ENCODE data around the gene OLFM4. TPM values are rescaled to one million over a fixed set of nuclear protein-coding genes. Genes with fewer than 3 reads are reported as not detected.

The OLFM4 gene
- total and polyA plus RNA-seq, 2 of the 8 experiments (the other 6 are each of a cell fraction or from before 2014, with no cell fraction given) = not detected

GRCh38 chr13:53050151-53050550 is 21.5 kb downstream of the OLFM4 start:
- H3K4me3 ChIP-seq (ENCODE audit: extremely low read depth in 1 of 4, insufficient read depth in 2 of 4, low read depth in 3 of 4, low read length in 4 of 4) = no peak overlapping the region
- DNase-seq (ENCODE audit: low read depth in 1 of 2, low spot score in 2 of 2) = no peak
- no peak overlapping the region for H2BK12ac ChIP-seq (ENCODE audit: low read depth, low read length)
- no peak overlapping the region for H3K4me2 ChIP-seq (ENCODE audit: insufficient read depth in 1 of 2, low read depth in 2 of 2, low read length in 2 of 2)
- no peak overlapping the region for H2BK20ac ChIP-seq (ENCODE audit: low read length)
- no peak overlapping the region for H2BK15ac ChIP-seq (ENCODE audit: low read length)
- no peak overlapping the region for H4K5ac ChIP-seq (ENCODE audit: insufficient read length, low read depth, low read length)
- H3K18ac ChIP-seq (ENCODE audit: extremely low read depth, low read length) = no peak overlapping the region
- H4K8ac ChIP-seq (ENCODE audit: extremely low read depth, insufficient read depth, low read length) = no peak overlapping the region
- no peaks in the 10 kb centered on the region for H3K79me1 ChIP-seq (ENCODE audit: low read depth, low read length)
- TF ChIP-seq RNF2 (IDR thresholded peaks at IDR 0.05; ENCODE audit: borderline replicate concordance, low read depth, low read length, missing control alignments, poor library complexity, severe bottlenecking) (no peak), ZNF274 (IDR thresholded peaks at IDR 0.05; ENCODE audit: borderline replicate concordance, extremely low read depth, low read length) (no peak)
- H3K4ac ChIP-seq (replicated peaks; ENCODE audit: insufficient read length, low read depth, low read length) = no peak overlapping the region
- H3K4me1 ChIP-seq (replicated peaks in 1 of 4; ENCODE audit: control insufficient read depth in 3 of 4, insufficient read depth in 4 of 4, low read length in 3 of 4) = no peaks in the 10 kb centered on the region
- no peak overlapping the region for H2AK5ac ChIP-seq (ENCODE audit: low read depth, low read length)
- H3K9me3 ChIP-seq (ENCODE audit: insufficient read depth in 2 of 2, low read depth in 1 of 2, low read length in 1 of 2) = 0 out of 4 replicates have a peak, but pooled peaks cover 0 to 2% of the 10 kb centered on the region in 2 experiments
- no peaks in the 10 kb centered on the region for H3K27me3 ChIP-seq (replicated peaks in 1 of 4; ENCODE audit: control insufficient read depth in 3 of 4, extremely low read depth in 1 of 4, insufficient read depth in 3 of 4, low read length in 3 of 4)
- no peak for FAIRE-seq
- no peaks in the 10 kb centered on the region for H4K20me1 ChIP-seq (replicated peaks in 1 of 2; ENCODE audit: control insufficient read depth in 1 of 2, insufficient read depth in 2 of 2, low read length in 2 of 2)
- no peak overlapping the region for H3K23ac ChIP-seq (ENCODE audit: insufficient read length)
- no peaks in the 10 kb centered on the region for H3K79me2 ChIP-seq (ENCODE audit: control insufficient read depth in 1 of 2, insufficient read depth in 2 of 2, low read length in 2 of 2)
- no peak overlapping the region for H3K27ac ChIP-seq (ENCODE audit: low read depth, low read length)
- no peak overlapping the region for H2BK5ac ChIP-seq (ENCODE audit: low read depth, low read length)
- CTCF ChIA-PET (ENCODE audit: partially characterized antibody) = no interaction called here
- POLR2A ChIA-PET (ENCODE audit: partially characterized antibody) = no interaction called here
- H2AFZ ChIP-seq (ENCODE audit: low read length) = no peak overlapping the region
- WGBS, 2 experiments (ENCODE audit: extremely low coverage in 1 of 2, insufficient coverage in 1 of 2, insufficient read length in 1 of 2, insufficient replicate concordance in 2 of 2, low coverage in 1 of 2, low lambda C conversion rate in 2 of 2, missing lambda C conversion rate in 1 of 2) = 88% methylated on average over 7 of the region's 7 CpGs; no CpG with 5 or more reads in 1 of the 2 experiments
- H4K91ac ChIP-seq (replicated peaks; ENCODE audit: insufficient read length, low read length) = no peak overlapping the region
- no peaks in the 10 kb centered on the region for H3K23me2 ChIP-seq (ENCODE audit: low read depth, low read length)
- no peak overlapping the region for H2BK120ac ChIP-seq (replicated peaks; ENCODE audit: low read depth, low read length)
- H3K56ac ChIP-seq (replicated peaks; ENCODE audit: insufficient read length, low read depth, low read length) = no peak overlapping the region
- H3K9ac ChIP-seq (replicated peaks in 1 of 4; ENCODE audit: extremely low read depth in 1 of 4, low read depth in 3 of 4, low read length in 3 of 4) = no peak overlapping the region
- no peaks in the 10 kb centered on the region for H3K36me3 ChIP-seq (ENCODE audit: control insufficient read depth in 2 of 4, insufficient read depth in 4 of 4, low read length in 3 of 4)
- no peak overlapping the region for H3K14ac ChIP-seq (ENCODE audit: insufficient read length)
